GM12892 (cell line): ENCODE measurements around the gene BHMT. TPM values are rescaled to one million over a fixed set of nuclear protein-coding genes. Genes with fewer than 3 reads are reported as not detected.
A peak's percentile ranks its signal among the peaks of the same experiment; 100 is the strongest.

Source experiments
- DNase-seq: peaks from one replicate; pipeline ENCODE4 v3.0.0; 2011; ENCODE audit not compliant: insufficient read length
- FAIRE-seq: peaks from 2 replicates; lab custom pipeline; 2011; peaks lifted over from hg19 to GRCh38; lab: Jason Lieb, UNC
- POLR2A ChIP-seq: IDR thresholded peaks from 2 replicates; pipeline ENCODE4 v1.6.1; 2011; ENCODE audit warnings: low read depth, low read length, control low read depth
- POLR2AphosphoS5 ChIP-seq: IDR thresholded peaks from 2 replicates; pipeline ENCODE4 v1.6.1; 2011; ENCODE audit warnings: low read depth, low read length, control low read depth
- TAF1 ChIP-seq: IDR thresholded peaks from 2 replicates; pipeline ENCODE4 v1.6.1; 2011; ENCODE audit warnings: low read depth, mild to moderate bottlenecking, control low read depth, low read length, borderline replicate concordance
- polyA plus RNA-seq: library from polyadenylated mRNA; unstranded; fragments of >200 nt; gene quantifications from one replicate; pipeline ENCODE4 v1.2.1, GENCODE V29; 2012; ENCODE audit warnings: missing spikeins, inconsistent platforms; ENCODE audit not compliant: missing spikeins

Gene BHMT, protein sequence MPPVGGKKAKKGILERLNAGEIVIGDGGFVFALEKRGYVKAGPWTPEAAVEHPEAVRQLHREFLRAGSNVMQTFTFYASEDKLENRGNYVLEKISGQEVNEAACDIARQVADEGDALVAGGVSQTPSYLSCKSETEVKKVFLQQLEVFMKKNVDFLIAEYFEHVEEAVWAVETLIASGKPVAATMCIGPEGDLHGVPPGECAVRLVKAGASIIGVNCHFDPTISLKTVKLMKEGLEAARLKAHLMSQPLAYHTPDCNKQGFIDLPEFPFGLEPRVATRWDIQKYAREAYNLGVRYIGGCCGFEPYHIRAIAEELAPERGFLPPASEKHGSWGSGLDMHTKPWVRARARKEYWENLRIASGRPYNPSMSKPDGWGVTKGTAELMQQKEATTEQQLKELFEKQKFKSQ
- not detected for polyA plus RNA-seq

DNA sequence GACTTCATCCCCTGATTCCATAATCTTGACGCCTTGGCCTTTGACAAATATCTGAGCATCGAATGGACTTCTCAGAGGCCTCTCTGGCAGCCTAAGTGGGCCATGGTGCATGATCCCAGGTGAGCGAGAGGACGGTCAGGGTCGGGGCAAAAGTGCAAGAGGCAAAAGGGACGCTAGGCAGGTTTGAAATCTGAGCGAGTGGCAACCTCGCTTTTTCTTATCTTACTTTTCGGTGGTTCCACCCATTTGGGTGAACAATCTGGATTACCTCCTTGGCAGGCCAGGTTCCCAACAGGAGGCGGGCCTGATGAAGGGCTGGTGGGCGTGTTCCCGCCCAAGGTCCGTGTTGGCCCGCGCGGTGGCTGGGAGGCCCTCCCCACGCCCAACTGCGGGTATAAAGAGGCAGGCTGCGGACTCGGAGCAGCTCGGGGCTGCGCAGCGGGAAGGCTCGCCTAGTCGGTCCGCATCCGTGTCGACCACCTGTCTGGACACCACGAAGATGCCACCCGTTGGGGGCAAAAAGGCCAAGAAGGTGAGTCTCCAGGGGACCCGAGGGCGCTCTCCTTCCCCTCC, at the start of gene BHMT:
TSS of gene BHMT (plus strand) at position 423 of the 573 bp plus-strand sequence. CDS start at position 500, 77 bp downstream.
- TF ChIP-seq POLR2AphosphoS5 (no peak), POLR2A (no peak), TAF1 (no peak)
- FAIRE-seq (no peak), DNase-seq (no peak)

GRCh38 chr5:79062436-79062835, 49.2 kb upstream of the BHMT start:
- FAIRE-seq (no peak), DNase-seq (no peak)
- no peak for TF ChIP-seq POLR2AphosphoS5
- TF ChIP-seq TAF1: no peak
- no peak for TF ChIP-seq POLR2A

DNA sequence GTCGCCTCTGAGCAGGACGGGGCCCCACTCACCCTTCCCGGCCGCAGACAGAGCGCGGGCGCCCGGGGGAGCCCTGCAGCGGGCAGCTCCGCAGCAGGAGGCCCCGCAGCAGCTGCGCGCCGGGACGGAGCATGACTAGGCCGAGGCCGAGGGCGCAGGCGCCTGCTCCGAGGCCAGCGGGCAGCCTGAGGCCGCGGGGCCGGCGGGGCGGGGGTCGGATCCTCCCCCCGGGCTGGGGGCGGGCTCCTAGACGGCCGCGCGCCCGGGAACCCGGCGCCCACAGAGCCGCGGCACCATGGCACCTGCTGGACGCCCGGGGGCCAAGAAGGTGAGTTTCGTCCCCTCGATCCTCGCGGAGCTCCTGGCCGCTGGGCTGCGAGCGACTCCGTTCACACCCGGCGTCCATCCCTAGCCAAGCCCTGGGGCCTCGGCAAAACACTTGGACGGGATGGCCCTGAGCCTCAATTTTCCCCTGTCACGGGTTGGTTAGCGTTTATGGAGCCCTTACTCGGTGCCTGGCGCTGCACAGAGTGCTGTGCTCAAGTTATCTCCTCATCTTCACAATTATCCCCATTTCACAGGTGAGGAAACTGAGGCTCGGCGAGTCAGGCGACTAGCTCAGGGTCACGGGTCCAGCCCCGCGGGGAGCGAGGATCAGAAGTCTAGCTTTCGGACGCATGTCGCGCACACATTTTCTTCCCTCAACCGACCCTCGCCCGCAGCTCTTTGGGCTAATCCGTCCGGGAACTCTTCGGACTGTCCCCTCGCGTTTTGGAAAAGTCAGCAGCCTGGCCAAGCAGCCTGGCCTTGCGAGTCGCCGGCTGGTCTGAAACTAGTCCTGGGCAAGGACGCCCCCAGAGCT, 41.9 kb upstream of the BHMT start, which contains the start of the genes BHMT2 and DMGDH:
TSS of gene BHMT2 (plus strand) at position 280 of the 862 bp plus-strand sequence. CDS start at position 296, 16 bp downstream.
TSS of gene DMGDH (minus strand) at position 187 of the 862 bp plus-strand sequence. CDS start at position 133, 54 bp downstream.
- FAIRE-seq (no peak), DNase-seq (peak; percentile 10)
- no peak for TF ChIP-seq POLR2AphosphoS5
- no peak for TF ChIP-seq POLR2A
- TF ChIP-seq TAF1: no peak

- no peak for FAIRE-seq
- TF ChIP-seq POLR2A: no peak
- TF ChIP-seq TAF1: no peak
- no peak for TF ChIP-seq POLR2AphosphoS5
- DNase-seq: no peak
These were observed 41.3 kb upstream of the BHMT start for GRCh38 chr5:79070350-79070667.

DNA sequence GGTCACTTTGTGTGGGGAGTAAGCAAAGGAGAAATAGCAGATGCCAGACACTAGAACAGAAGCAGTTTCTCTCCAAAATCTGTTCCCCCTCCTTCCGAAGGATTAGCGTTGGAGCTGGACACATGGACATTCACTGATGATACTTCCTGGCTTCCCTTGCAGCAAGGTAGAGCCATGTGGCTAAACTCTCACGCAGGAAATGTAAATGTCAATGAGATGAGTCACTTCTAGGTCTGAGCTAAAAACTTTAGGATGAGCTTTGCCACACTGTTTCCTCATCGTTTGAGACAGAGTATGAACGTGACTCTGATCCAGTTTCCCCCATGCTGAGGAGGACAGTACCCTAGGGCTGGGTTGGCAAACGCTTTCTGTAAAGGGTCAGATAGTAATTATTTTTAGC, 37.0 kb upstream of the BHMT start:
- TF ChIP-seq POLR2AphosphoS5 (no peak), TAF1 (no peak), POLR2A (no peak)
- DNase-seq: no peak
- FAIRE-seq: no peak

DNA sequence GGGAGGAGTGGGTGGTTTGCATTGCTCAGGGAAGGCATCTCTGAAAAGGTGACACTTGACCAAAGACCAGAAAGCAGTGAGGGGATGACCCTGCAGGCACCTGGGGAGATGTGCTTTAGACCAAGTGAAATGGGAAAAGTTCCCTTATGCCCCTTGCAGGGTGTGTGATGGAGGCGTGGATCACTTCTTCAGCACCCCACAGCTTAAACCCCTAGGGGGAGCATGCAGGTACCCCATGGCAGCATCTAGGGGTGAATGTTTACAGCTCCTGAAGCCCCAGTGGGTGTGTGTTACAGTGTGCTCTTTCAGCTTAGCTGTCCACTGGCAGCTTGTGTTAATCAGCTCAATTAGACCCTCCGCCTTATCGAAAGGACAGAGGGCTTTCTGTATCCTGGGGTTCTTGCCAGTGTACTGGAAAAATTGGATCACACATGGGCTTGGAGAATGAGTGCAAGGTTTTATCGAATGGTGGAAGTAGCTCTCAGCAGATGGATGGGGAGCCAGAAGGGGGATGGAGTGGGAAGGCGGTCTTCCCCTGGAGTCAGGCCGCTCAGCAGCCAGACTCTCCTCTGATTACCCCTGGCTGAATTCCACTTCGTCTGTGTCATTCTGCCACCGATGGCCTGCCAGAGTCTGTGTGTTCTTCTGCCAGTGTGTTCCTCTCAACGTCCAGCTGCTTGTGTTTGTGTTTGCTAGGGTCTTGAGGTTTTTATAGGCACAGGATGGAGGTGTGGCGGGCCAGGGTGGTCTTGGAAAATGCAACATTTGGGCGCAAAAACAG, 35.8 kb upstream of the BHMT start:
- TF ChIP-seq POLR2A (no peak), POLR2AphosphoS5 (no peak), TAF1 (no peak)
- DNase-seq (no peak), FAIRE-seq (no peak)

- TF ChIP-seq POLR2AphosphoS5 (no peak), POLR2A (no peak), TAF1 (no peak)
- DNase-seq: no peak
- FAIRE-seq: no peak
These were observed 34.8 kb upstream of the BHMT start for GRCh38 chr5:79076819-79077218.

DNA sequence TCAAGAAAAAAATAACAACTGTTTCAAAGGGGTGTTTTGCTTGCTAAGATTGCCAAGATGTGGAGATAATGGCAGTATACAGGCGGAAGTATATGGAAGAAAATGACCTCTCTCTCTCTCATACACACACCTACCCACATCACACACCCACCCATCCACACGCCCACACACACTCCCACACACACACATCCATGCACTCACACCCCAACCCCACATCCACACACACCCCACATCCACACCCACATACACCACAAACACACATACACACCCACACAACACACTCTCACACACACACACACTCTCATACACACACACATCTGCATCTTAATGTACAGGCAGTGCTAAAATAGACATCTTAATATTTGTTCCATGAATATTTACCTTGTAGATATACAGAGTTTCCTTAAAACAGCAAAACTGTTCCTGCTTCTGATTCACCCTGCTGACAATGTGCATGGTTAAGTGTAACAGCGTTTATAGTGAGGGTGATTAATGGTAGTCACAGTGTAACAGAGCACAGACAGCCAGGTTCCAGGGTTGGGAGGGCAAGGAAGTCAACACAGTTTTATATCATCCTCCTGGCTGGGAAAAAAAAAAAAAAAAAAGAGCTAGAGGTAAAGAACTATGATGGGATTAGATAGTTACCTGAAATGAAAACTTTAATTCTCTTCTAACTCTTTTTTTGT, 33.8 kb upstream of the BHMT start:
- no peak for FAIRE-seq
- TF ChIP-seq TAF1 (no peak), POLR2A (no peak)
- DNase-seq: no peak

GRCh38 chr5:79080804-79081203, 30.8 kb upstream of the BHMT start:
- FAIRE-seq (no peak), DNase-seq (no peak)
- no peak for TF ChIP-seq POLR2AphosphoS5
- TF ChIP-seq TAF1: no peak

DNA sequence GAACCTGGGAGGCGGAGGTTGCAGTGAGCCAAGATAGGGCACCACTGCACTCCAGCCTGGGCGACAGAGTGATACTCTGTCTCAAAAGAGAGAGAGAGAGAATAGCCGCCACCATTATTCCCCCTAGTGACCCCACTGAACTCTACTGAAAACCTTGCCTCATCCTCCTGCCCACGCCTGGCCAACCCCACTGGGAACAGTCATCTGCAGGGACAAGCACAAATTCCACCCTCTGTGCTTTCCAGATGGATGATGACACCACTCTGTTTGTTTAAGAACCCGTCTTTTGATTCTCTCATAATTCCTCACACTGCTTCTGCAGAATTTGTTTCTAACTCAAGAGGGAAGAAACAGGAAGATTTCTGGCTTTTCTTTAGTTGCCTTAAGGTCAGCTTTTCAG, 29.8 kb upstream of the BHMT start:
- DNase-seq (no peak), FAIRE-seq (no peak)
- TF ChIP-seq POLR2AphosphoS5: no peak
- TF ChIP-seq POLR2A: no peak
- TF ChIP-seq TAF1: no peak

GRCh38 chr5:79086116-79086515, 25.5 kb upstream of the BHMT start:
- TF ChIP-seq POLR2AphosphoS5: no peak
- TF ChIP-seq TAF1: no peak
- no peak for TF ChIP-seq POLR2A
- FAIRE-seq: no peak
- no peak for DNase-seq
